Subcutaneous adipose tissue (tissue), 4 donors: ENCODE results near the gene RPL26. TPM values are rescaled to one million over a fixed set of nuclear protein-coding genes. Genes with fewer than 3 reads are reported as not detected.

Source experiments
- CTCF ChIP-seq: fragments of 450-650 bp; IDR thresholded peaks from one replicate; pipeline ENCODE4 v1.5.1; 2016; ENCODE audit warnings: low read depth, mild to moderate bottlenecking, control low read depth, antibody characterized with exemption, moderate library complexity
- total RNA-seq, 4 donors: library from RNA; depleted of rRNA; stranded (reverse); fragments of >200 nt; gene quantifications; one replicate each; pipeline ENCODE4 v1.1.0, GENCODE V29; 2016

RPL26 gene
- total RNA-seq, 4 donors from 2014 or later: 2,871 to 4,677 (median 3,762) TPM

GRCh38 chr17:8408371-8408770, 25.4 kb upstream of the RPL26 start:
- no peak for TF ChIP-seq CTCF

GRCh38 chr17:8406174-8406573, 23.2 kb upstream of the RPL26 start:
- TF ChIP-seq CTCF: no peak

GRCh38 chr17:8405499-8406016, 22.6 kb upstream of the RPL26 start:
- TF ChIP-seq CTCF: no peak

- no peak for TF ChIP-seq CTCF
These were observed 20.0 kb upstream of the RPL26 start for GRCh38 chr17:8402921-8403536.

- no peak for TF ChIP-seq CTCF
These were observed 18.1 kb upstream of the RPL26 start for GRCh38 chr17:8401107-8401506.

GRCh38 chr17:8398980-8399379, 16.0 kb upstream of the RPL26 start:
- TF ChIP-seq CTCF: no peak

- no peak for TF ChIP-seq CTCF
These were observed 14.6 kb upstream of the RPL26 start, which contains the start of gene RNF222 for GRCh38 chr17:8397636-8398035. Gene RNF222, minus strand, starts transcription at chr17:8397827. Its CDS starts 4,366 bp downstream, at chr17:8393461.
